CD4-positive, alpha-beta T cell (primary cell): ENCODE results near the gene CBX2. TPM values are rescaled to one million over a fixed set of nuclear protein-coding genes. Genes with fewer than 3 reads are reported as not detected.

Experiments
- ATAC-seq: fragments of 200-7000 bp; cut with Tn5 transposase; one replicate; pipeline ENCODE4 v1.10.0; 2022; ENCODE audit warnings: mild to moderate bottlenecking; ENCODE audit not compliant: poor library complexity
- CTCF ChIA-PET: fragments of 350-600 bp; sonication (Branson Sonifier 250); formaldehyde crosslinking; loops from one replicate; lab custom pipeline; 2021; ENCODE audit warnings: antibody characterized with exemption, inconsistent platforms; lab: Charles Lee
- POLR2A ChIA-PET: fragments of 350-600 bp; sonication (Branson Sonifier 250); formaldehyde crosslinking; loops from one replicate; lab custom pipeline; 2021; ENCODE audit warnings: antibody characterized with exemption, inconsistent platforms; lab: Charles Lee
- DNase-seq, 14 experiments: peaks; one replicate each; pipeline ENCODE4 v3.0.0-alpha.2; 2013 to 2020; ENCODE audit warnings: mixed read lengths in 2 of 14
- H3K27ac ChIP-seq, 2 donors: one replicate each; pipeline versions ENCODE4 v1.5.1 to v1.7.0; 2013; ENCODE audit warnings: low read length in 2 of 2, low read depth in 1 of 2, mild to moderate bottlenecking in 1 of 2
- H3K27me3 ChIP-seq, 2 experiments: 1 replicate in 1 of 2; 2 replicates in 1 of 2; pipeline versions ENCODE4 v1.6.1 to v1.7.0; 2013; ENCODE audit warnings: low read length in 2 of 2, control low read depth in 1 of 2, mild to moderate bottlenecking in 1 of 2, moderate library complexity in 1 of 2; ENCODE audit not compliant: insufficient read depth in 2 of 2, control insufficient read depth in 1 of 2
- H3K36me3 ChIP-seq: one replicate; pipeline ENCODE4 v1.6.1; 2013; ENCODE audit warnings: low read length, control low read depth; ENCODE audit not compliant: insufficient read depth
- H3K4me1 ChIP-seq: one replicate; pipeline ENCODE4 v1.6.1; 2013; ENCODE audit warnings: low read length, control low read depth; ENCODE audit not compliant: insufficient read depth
- H3K4me3 ChIP-seq: one replicate; pipeline ENCODE4 v1.5.1; 2013; ENCODE audit warnings: mild to moderate bottlenecking, low read length, moderate library complexity
- H3K9me3 ChIP-seq, 2 experiments: 1 replicate in 1 of 2; 2 replicates in 1 of 2; pipeline versions ENCODE4 v1.6.1 to v1.7.0; 2013; ENCODE audit warnings: low read length in 2 of 2, mild to moderate bottlenecking in 2 of 2, control low read depth in 1 of 2, moderate library complexity in 1 of 2; ENCODE audit not compliant: control insufficient read depth in 1 of 2, insufficient read depth in 1 of 2
- H3K27ac Mint-ChIP-seq: one replicate; pipeline ENCODE4 v1.8.0; 2020; ENCODE audit warnings: mixed read lengths
- H3K27me3 Mint-ChIP-seq: one replicate; pipeline ENCODE4 v1.8.0; 2021; ENCODE audit warnings: mixed read lengths
- H3K36me3 Mint-ChIP-seq: one replicate; pipeline ENCODE4 v1.8.0; 2021; ENCODE audit warnings: low read depth, mixed read lengths
- H3K4me1 Mint-ChIP-seq: one replicate; pipeline ENCODE4 v1.8.0; 2021; ENCODE audit warnings: low read depth, mixed read lengths
- H3K4me3 Mint-ChIP-seq: one replicate; pipeline ENCODE4 v1.8.0; 2020; ENCODE audit warnings: mild to moderate bottlenecking, mixed read lengths
- H3K9me3 Mint-ChIP-seq: one replicate; pipeline ENCODE4 v1.8.0; 2020; ENCODE audit warnings: mixed read lengths
- intact Hi-C, 2 experiments: fragments of 100-400 bp; cut with DNase I in 1 of 2; cut with micrococcal nuclease in 1 of 2; formaldehyde crosslinking; loops; one replicate each; pipeline versions ENCODE4 v1.15.1 to v1.9.0; 2023 to 2025; cut with DNase I, micrococcal nuclease
- total RNA-seq, 174 experiments: library from RNA in 2 of 174; stranded (reverse) in 2 of 174; gene quantifications; one replicate each; pipeline ENCODE4 v1.2.3 and lab custom pipeline; 2021 to 2026
- TF ChIP-seq, protein P1 (sequence below): fragments of 200-600 bp; IDR thresholded peaks from one replicate; pipeline ENCODE4 v1.8.0; 2022; ENCODE audit warnings: antibody characterized with exemption, mild to moderate bottlenecking

CBX2 gene
- total RNA-seq, 2 experiments from 2014 or later: 0.31 TPM; not detected in 1

DNA sequence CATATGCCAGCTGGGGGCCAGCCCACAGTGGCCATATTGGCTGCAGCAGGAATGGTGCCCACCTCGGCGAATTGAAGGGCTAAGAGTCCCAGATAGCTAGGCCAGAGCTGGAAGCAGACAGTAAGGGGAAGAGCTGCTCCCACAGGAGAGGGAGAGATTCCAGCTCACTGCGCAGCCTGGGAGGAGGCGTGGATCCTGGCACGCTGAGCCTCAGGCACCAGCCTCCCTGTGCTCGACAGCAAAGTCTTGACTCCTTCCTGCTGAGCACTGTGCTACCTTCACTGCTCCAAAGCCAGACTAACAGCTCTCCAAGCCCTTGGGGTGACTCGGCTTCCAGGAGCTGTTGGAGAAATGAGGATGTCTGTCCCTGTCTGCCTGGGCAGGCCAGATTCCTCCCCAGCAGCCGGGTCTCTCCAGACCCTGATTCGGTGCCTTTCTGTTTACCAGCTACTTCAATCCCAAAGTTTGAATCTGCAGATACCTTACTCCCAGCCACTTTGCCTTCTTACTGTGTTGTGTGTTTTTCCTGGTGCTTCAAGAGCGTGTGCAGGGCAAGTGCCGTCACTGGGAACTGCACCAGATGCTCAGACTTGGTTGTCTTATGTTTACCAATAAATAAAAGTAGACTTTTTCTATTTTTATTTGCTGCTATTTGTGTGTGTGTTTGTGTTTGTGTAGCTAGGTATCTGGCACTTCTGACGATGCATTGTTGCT is 9.1 kb downstream of the CBX2 start:
- DNase-seq (no peak), ATAC-seq (no peak)
- POLR2A ChIA-PET: no interaction called here
- H3K4me3 ChIP-seq: no peak overlapping the region
- H3K36me3 Mint-ChIP-seq: no peaks in the 10 kb centered on the region
- H3K27me3 Mint-ChIP-seq: peaks cover 71% of the 10 kb centered on the region
- intact Hi-C loops: no loop called here
- H3K27me3 ChIP-seq: peaks cover 67 to 79% of the 10 kb centered on the region in 2 experiments
- no peak overlapping the region for H3K4me3 Mint-ChIP-seq
- H3K9me3 Mint-ChIP-seq: no peaks in the 10 kb centered on the region
- H3K4me1 ChIP-seq: peaks cover 28% of the 10 kb centered on the region
- H3K4me1 Mint-ChIP-seq: peaks cover 4% of the 10 kb centered on the region
- H3K27ac ChIP-seq: no peak overlapping the region
- CTCF ChIA-PET: no interaction called here
- no peak overlapping the region for H3K27ac Mint-ChIP-seq
- TF ChIP-seq, protein P1, sequence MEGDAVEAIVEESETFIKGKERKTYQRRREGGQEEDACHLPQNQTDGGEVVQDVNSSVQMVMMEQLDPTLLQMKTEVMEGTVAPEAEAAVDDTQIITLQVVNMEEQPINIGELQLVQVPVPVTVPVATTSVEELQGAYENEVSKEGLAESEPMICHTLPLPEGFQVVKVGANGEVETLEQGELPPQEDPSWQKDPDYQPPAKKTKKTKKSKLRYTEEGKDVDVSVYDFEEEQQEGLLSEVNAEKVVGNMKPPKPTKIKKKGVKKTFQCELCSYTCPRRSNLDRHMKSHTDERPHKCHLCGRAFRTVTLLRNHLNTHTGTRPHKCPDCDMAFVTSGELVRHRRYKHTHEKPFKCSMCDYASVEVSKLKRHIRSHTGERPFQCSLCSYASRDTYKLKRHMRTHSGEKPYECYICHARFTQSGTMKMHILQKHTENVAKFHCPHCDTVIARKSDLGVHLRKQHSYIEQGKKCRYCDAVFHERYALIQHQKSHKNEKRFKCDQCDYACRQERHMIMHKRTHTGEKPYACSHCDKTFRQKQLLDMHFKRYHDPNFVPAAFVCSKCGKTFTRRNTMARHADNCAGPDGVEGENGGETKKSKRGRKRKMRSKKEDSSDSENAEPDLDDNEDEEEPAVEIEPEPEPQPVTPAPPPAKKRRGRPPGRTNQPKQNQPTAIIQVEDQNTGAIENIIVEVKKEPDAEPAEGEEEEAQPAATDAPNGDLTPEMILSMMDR: no peak
- no peaks in the 10 kb centered on the region for H3K36me3 ChIP-seq
- peaks cover 0 to 34% of the 10 kb centered on the region in 2 experiments for H3K9me3 ChIP-seq

DNA sequence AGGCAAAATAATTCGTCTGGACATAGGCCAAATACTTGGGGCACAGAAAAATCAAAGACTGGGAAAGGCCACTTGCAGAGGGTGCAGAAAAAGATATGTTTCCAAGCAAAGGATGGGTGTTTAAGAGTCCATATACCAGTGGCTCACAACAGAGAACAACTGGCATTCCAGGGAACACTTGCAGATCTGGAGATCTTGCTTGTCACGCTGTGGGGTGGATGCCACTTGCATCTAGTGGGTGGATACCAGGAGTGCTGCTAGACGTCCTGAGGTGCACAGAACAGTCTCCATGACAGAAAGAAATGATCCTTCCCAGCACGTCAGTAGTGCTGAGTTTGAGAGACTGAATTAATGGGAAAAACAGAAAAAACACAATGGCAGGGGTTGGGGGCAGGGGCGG is 10.5 kb downstream of the CBX2 start:
- Histone ChIP-seq H3K4me3 (no peak overlapping the region), H3K36me3 (no peaks in the 10 kb centered on the region), H3K9me3 (peaks cover 0 to 37% of the 10 kb centered on the region in 2 experiments), H3K27ac (no peak overlapping the region), H3K4me1 (peaks cover 32% of the 10 kb centered on the region), H3K27me3 (peaks cover 68 to 83% of the 10 kb centered on the region in 2 experiments)
- ATAC-seq (no peak), DNase-seq (no peak)
- Mint-ChIP-seq H3K4me1 (peaks cover 9% of the 10 kb centered on the region), H3K27me3 (peaks cover 67% of the 10 kb centered on the region), H3K4me3 (no peak overlapping the region), H3K9me3 (no peaks in the 10 kb centered on the region), H3K27ac (no peak overlapping the region), H3K36me3 (no peaks in the 10 kb centered on the region)
- ChIA-PET CTCF (interaction anchor here (1.2 to 1.8 kb wide), 6 partner anchors 13 to 51 kb away, joined by 3 to 7 read pairs (median 4); partner anchors contain the start of gene CBX4), POLR2A (interaction anchor here (1.2 kb wide), 2 partner anchors 9 to 51 kb away, joined by 4 read pairs; partner anchors contain the start of gene CBX4)
- TF ChIP-seq, protein P1: no peak
- intact Hi-C loops: no loop called here

DNA sequence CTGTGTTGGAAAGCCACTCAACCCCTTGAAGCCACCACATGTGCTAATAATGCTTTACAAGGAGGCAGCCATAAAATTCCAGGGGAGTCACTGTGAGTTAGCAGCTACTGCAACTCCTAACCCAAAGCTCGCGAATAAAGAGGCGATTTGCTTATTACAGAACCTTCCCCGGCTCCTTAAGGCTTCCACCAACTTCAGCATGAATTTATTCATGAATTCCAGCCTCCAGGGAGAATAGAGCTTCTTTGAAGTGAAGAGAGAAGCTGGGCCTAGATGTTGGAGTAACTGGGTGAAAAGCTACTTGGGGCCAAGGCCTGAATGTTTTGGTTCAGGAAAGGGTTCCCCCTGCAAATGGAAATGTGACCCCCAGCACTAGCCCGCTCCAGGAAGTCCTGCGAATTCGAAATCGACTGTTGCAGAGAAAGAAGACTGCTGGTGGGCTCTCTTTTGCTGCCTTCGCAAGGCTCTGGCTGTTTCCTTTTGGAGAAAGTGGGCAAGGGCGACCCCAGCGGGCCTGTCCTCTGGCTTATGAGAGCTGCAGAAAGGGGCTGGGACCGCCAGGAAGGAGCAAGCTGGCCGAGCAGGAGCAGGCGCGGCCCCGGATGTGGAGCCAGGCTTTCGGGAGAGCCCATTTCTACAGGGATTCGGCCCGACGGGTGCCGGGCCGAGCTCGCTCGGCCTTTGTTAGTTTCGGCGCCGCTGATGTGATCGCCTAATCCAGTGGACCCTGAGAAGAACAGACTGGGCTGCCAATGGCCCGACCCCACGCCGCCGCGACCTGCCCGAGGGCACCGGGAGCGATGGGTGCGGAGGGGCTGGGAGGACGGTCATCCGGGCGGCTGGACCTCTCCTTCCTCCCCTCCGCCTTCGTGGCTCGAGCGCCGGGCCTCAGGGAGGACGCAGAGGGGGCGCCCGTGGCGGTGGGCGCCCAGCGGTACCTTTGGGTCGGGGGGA is 11.3 kb downstream of the CBX2 start:
- Mint-ChIP-seq H3K4me1 (peaks cover 9% of the 10 kb centered on the region), H3K9me3 (no peaks in the 10 kb centered on the region), H3K27ac (no peak overlapping the region), H3K27me3 (peaks cover 70% of the 10 kb centered on the region), H3K36me3 (peaks cover 3% of the 10 kb centered on the region), H3K4me3 (no peak overlapping the region)
- ChIA-PET POLR2A (interaction anchor here (1.2 kb wide), 2 partner anchors 10 to 50 kb away, joined by 4 read pairs; partner anchors contain the start of gene CBX4), CTCF (interaction anchor here (1.0 to 1.8 kb wide), 8 partner anchors 14 to 219 kb away, joined by 3 to 7 read pairs (median 4); partner anchors contain the start of gene CBX4)
- no peaks in the 10 kb centered on the region for H3K36me3 ChIP-seq
- TF ChIP-seq, protein P1: no peak
- no peak overlapping the region for H3K27ac ChIP-seq
- peaks cover 63 to 84% of the 10 kb centered on the region in 2 experiments for H3K27me3 ChIP-seq
- ATAC-seq: no peak
- DNase-seq: no peak
- H3K9me3 ChIP-seq: peaks cover 0 to 32% of the 10 kb centered on the region in 2 experiments
- peaks cover 32% of the 10 kb centered on the region for H3K4me1 ChIP-seq
- H3K4me3 ChIP-seq: no peak overlapping the region
- intact Hi-C loops: loop anchor here in 1 of 2 experiments (1.0 kb wide), 1 partner anchor 127 kb away; no protein-coding TSS in a partner anchor
